NCI-H1436 treated with DMSO at 0.1 percent for 48 hours (cell line): ENCODE results near the gene OR6C75.
"Not testable (repeated sequence)": the region's sequence is repeated elsewhere in the genome, so short reads cannot be mapped to it uniquely, and the experiment has no call there.

Experiments used
- DNase-seq: peaks from one replicate; lab custom pipeline; 2025; lab: John Stamatoyannopoulos, UW

Gene OR6C75

GRCh38 chr12:55362675-55363074 lies at the start of gene OR6C75:
Gene OR6C75, plus strand, starts transcription at chr12:55362975. Its CDS starts 2,136 bp downstream, at chr12:55365111.
- no peak for DNase-seq

- DNase-seq = no peak
Observed at GRCh38 chr12:55314043-55314442, 48.7 kb upstream of the OR6C75 start, which contains the start of gene OR6C1. Gene OR6C1, plus strand, starts transcription at chr12:55314343. Its CDS starts 6,257 bp downstream, at chr12:55320600.

- no peak for DNase-seq
Observed at GRCh38 chr12:55320201-55320600, 42.6 kb upstream of the OR6C75 start.

- not testable (repeated sequence) for DNase-seq
Observed at GRCh38 chr12:55325801-55326200, 37.0 kb upstream of the OR6C75 start.

GRCh38 chr12:55330446-55330845 lies 32.3 kb upstream of the OR6C75 start, which contains the start of gene OR6C3:
Gene OR6C3, plus strand, starts transcription at chr12:55330746. Its CDS starts 955 bp downstream, at chr12:55331701.
- no peak for DNase-seq

GRCh38 chr12:55336002-55336401 lies 26.8 kb upstream of the OR6C75 start:
- no peak for DNase-seq

GRCh38 chr12:55355338-55355737 lies 7.4 kb upstream of the OR6C75 start:
- DNase-seq = not testable (repeated sequence)

- DNase-seq = no peak
Observed at GRCh38 chr12:55365086-55365485, 2.3 kb downstream of the OR6C75 start.

GRCh38 chr12:55372521-55372920 lies 9.7 kb downstream of the OR6C75 start:
- DNase-seq = no peak

GRCh38 chr12:55385891-55386290 lies 23.1 kb downstream of the OR6C75 start:
- no peak for DNase-seq

- DNase-seq = no peak
Observed at GRCh38 chr12:55392032-55392795, 29.4 kb downstream of the OR6C75 start.

GRCh38 chr12:55396326-55396725 lies 33.6 kb downstream of the OR6C75 start:
- no peak for DNase-seq

- no peak for DNase-seq
Observed at GRCh38 chr12:55400229-55400628, 37.5 kb downstream of the OR6C75 start, which contains the start of gene OR6C65. Gene OR6C65, plus strand, starts transcription at chr12:55400529. Its CDS starts 0 bp downstream, at chr12:55400529.

GRCh38 chr12:55407866-55408265 lies 45.1 kb downstream of the OR6C75 start:
- no peak for DNase-seq

GRCh38 chr12:55409133-55409532 lies 46.4 kb downstream of the OR6C75 start:
- not testable (repeated sequence) for DNase-seq

GRCh38 chr12:55412138-55412537 lies 49.4 kb downstream of the OR6C75 start:
- not testable (repeated sequence) for DNase-seq

GRCh38 chr12:55413498-55414388 lies 51.0 kb downstream of the OR6C75 start:
- not testable (repeated sequence) for DNase-seq

GRCh38 chr12:55414396-55414823 lies 51.6 kb downstream of the OR6C75 start:
- not testable (repeated sequence) for DNase-seq

- not testable (repeated sequence) for DNase-seq
Observed at GRCh38 chr12:55414889-55415288, 52.1 kb downstream of the OR6C75 start.

GRCh38 chr12:55416961-55417360 lies 54.2 kb downstream of the OR6C75 start:
- no peak for DNase-seq
